BE2C (cell line): Measurements from ENCODE around the gene SLC25A53.

Experiments
- DNase-seq: peaks from one replicate; pipeline ENCODE4 v3.0.0-alpha.2; 2020
- H3K27me3 ChIP-seq: fragments of 250-450 bp; sonication (Bioruptor Pico); 2 replicates; pipeline ENCODE4 v1.5.1; 2020; ENCODE audit warnings: mild to moderate bottlenecking
- H3K36me3 ChIP-seq: fragments of 250-450 bp; sonication (Bioruptor Pico); 2 replicates; pipeline ENCODE4 v1.5.1; 2020; ENCODE audit warnings: mild to moderate bottlenecking
- H3K4me1 ChIP-seq: fragments of 250-450 bp; sonication (Bioruptor Pico); 2 replicates; pipeline ENCODE4 v1.5.1; 2020
- H3K4me3 ChIP-seq: 2 replicates; pipeline ENCODE4 v1.5.1; 2011; ENCODE audit warnings: low read depth, low read length
- H3K9me3 ChIP-seq: fragments of 250-450 bp; sonication (Bioruptor Pico); 2 replicates; pipeline ENCODE4 v1.5.1; 2020
- TF ChIP-seq, protein P1 (sequence below): IDR thresholded peaks from 2 replicates; pipeline ENCODE4 v1.5.1; 2012; ENCODE audit warnings: mild to moderate bottlenecking, low read depth, low read length

Gene SLC25A53

DNA sequence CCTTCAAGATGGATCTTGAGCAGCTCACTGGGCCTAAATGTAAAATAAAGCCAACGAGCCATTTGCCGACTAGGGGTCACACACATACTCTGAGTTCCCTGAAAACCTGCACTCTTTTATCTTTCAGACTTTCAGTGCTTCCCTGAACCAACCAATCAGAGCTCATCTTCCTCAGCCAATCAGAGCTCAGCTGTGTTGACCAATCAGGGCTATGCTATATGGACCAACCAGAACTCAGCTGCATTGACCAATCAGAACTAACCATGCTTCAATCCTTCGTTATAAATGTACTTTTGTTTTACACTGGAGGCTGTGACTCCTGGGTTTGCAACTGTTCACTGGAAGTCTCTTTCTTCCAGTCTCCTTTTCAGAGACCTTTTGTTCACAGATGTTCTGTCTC lies 19.3 kb downstream of the SLC25A53 start:
- Histone ChIP-seq H3K4me1 (no peaks in the 10 kb centered on the region), H3K27me3 (no peaks in the 10 kb centered on the region), H3K4me3 (no peak overlapping the region), H3K9me3 (no peaks in the 10 kb centered on the region), H3K36me3 (no peaks in the 10 kb centered on the region)
- TF ChIP-seq, protein P1, sequence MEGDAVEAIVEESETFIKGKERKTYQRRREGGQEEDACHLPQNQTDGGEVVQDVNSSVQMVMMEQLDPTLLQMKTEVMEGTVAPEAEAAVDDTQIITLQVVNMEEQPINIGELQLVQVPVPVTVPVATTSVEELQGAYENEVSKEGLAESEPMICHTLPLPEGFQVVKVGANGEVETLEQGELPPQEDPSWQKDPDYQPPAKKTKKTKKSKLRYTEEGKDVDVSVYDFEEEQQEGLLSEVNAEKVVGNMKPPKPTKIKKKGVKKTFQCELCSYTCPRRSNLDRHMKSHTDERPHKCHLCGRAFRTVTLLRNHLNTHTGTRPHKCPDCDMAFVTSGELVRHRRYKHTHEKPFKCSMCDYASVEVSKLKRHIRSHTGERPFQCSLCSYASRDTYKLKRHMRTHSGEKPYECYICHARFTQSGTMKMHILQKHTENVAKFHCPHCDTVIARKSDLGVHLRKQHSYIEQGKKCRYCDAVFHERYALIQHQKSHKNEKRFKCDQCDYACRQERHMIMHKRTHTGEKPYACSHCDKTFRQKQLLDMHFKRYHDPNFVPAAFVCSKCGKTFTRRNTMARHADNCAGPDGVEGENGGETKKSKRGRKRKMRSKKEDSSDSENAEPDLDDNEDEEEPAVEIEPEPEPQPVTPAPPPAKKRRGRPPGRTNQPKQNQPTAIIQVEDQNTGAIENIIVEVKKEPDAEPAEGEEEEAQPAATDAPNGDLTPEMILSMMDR, result no peak
- peak; percentile 21 for DNase-seq

DNA sequence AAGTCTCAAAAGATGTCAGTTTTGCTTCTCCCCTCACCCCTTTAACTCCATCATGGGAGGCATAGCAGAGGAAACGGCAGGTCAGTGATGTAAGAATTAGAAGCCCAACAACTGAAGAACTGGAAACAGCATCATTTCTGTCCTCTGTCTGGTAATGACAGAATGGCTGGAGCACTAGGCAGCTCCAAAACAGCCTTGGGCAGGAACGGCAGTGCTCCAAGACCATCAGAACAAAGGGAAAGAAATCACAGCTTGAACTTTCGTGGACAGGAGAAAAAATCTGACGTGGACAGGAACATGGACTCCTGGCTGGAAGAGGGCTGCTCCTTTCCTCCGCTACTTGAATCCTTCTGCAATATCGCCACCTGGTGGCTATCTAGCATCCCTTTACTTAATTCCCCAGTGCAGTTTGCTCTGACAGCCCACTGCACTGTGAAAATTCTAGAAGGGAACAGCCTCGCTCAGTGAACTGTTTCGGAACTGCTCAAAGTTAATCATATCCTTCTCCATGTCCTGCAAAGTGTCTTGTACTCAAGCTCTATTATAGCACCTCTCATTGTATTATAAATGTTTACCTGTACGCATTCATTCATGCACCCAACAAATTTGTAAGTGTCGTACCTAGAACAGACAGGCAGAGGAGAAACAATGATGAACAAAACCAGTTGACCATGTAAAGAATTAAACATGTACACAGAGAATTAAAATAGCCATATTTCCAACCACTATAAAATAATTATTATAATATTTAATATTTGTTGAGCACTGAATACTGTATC lies 20.4 kb downstream of the SLC25A53 start:
- DNase-seq, result peak; percentile 71
- H3K36me3 ChIP-seq, result no peaks in the 10 kb centered on the region
- no peaks in the 10 kb centered on the region for H3K9me3 ChIP-seq
- peak overlapping the region; percentile 57 for H3K4me3 ChIP-seq
- no peaks in the 10 kb centered on the region for H3K4me1 ChIP-seq
- TF ChIP-seq, protein P1, result peak; percentile 71
- H3K27me3 ChIP-seq, result no peaks in the 10 kb centered on the region

DNA sequence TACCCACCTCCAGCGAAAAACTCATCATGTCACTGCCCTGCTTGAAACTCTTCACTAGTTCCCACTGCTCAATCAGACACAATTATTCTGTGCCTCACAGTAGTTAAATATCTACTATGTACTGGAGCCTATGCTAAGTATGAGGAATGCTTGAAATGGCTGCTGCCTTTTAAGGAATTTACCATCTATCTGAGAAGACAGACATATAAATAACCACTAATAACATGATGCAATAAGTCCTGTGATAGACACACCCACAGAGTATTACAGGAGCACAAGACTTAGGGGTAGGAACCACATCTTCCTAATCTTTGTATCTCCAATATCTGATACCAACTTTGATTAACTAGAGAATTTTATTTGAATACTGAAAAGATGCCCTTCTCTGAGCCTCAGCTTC lies 21.1 kb downstream of the SLC25A53 start:
- TF ChIP-seq, protein P1, result no peak
- H3K4me1 ChIP-seq, result no peaks in the 10 kb centered on the region
- no peaks in the 10 kb centered on the region for H3K27me3 ChIP-seq
- no peak for DNase-seq
- no peaks in the 10 kb centered on the region for H3K36me3 ChIP-seq
- H3K9me3 ChIP-seq, result no peaks in the 10 kb centered on the region
- H3K4me3 ChIP-seq, result no peak overlapping the region

DNA sequence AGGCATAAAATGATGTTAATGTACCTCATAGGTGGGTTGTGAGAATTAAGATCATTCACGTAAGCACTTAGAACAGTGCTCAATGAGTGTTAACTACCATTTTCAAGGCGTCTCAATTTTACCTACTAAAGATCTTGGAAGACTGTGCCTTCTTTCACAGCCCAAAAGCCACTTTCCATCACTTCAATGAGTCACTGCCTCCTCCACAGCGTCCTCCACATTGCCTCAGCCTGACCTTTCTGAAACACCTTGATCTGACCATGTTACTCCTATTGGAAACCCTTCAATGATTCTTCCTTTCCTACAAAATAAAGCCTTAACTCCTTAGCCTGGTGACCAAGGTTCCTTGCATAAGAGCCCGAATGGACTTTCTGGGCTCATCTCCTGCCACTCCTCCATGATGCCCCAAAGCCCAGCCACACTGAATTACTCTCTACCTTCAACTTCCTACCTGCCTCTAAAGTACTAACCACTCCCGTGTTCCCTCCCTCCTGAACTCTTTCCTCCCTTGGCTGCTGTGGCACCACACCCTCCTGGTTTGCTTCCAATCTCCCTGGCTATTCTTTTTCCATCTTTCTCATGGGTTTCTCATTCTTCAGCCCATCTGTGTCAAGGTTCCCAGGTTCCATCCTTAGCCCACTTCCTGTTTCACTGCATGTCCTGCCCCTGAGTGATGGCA lies 22.1 kb downstream of the SLC25A53 start:
- no peaks in the 10 kb centered on the region for H3K9me3 ChIP-seq
- H3K4me1 ChIP-seq, result no peaks in the 10 kb centered on the region
- H3K27me3 ChIP-seq, result no peaks in the 10 kb centered on the region
- H3K36me3 ChIP-seq, result no peaks in the 10 kb centered on the region
- no peak for DNase-seq
- TF ChIP-seq, protein P1, result no peak
- H3K4me3 ChIP-seq, result no peak overlapping the region

DNA sequence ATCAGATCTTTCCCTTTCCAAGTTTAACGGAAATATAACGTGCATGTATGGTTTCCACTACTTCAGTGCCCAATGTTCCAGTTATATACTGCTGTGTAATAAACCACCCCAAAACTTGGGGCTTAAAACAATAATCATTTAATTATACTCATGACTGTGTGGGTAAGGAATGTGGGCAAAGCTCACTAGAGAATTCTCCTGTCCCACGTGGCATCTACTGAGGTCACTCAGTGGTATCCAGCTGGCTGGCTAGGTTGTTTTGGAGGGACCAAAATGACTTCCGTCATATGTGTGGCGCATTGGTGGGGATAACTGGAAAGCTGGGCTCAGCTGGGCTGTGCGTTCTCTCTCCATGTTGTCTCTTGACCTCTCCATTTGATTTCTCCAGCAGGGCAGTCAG lies 26.0 kb downstream of the SLC25A53 start:
- Histone ChIP-seq H3K36me3 (no peaks in the 10 kb centered on the region), H3K4me3 (no peak overlapping the region), H3K4me1 (no peaks in the 10 kb centered on the region), H3K27me3 (no peaks in the 10 kb centered on the region), H3K9me3 (no peaks in the 10 kb centered on the region)
- TF ChIP-seq, protein P1, result no peak
- DNase-seq, result no peak

DNA sequence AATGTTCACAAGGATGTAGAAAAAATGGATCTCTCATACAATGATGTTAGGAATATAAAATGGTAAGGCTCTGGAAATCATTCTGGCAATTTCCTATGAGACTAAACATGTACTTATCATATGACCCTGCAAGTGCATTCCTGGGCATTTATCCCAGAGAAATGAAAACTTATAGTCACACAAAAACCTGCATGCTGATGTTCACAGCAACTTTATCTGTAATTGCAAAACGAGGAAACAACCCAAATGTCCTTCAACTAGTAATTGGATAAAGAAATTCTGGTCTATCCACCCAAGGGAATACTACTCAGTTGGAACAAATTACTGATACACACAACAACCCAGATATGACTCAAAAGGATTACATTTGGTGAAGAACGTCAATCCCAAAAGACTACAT lies 30.0 kb downstream of the SLC25A53 start:
- H3K4me3 ChIP-seq, result no peak overlapping the region
- TF ChIP-seq, protein P1, result no peak
- H3K9me3 ChIP-seq, result no peaks in the 10 kb centered on the region
- H3K27me3 ChIP-seq, result no peaks in the 10 kb centered on the region
- no peaks in the 10 kb centered on the region for H3K36me3 ChIP-seq
- DNase-seq, result no peak
- no peaks in the 10 kb centered on the region for H3K4me1 ChIP-seq
